C1 segment of cervical spinal cord (tissue), 14 donors: ENCODE results near the gene NEGR1.

Source experiments
- DNase-seq, 14 donors: peaks; one replicate each; lab custom pipeline; 2025; lab: John Stamatoyannopoulos, UW

The NEGR1 gene

GRCh38 chr1:71393301-71393700 lies 889.0 kb downstream of the NEGR1 start:
- no peak for DNase-seq

GRCh38 chr1:71390518-71390917 lies 891.8 kb downstream of the NEGR1 start:
- DNase-seq: no peak

GRCh38 chr1:71377886-71378285 lies 904.5 kb downstream of the NEGR1 start:
- DNase-seq: no peak

GRCh38 chr1:71372496-71372895 lies 909.8 kb downstream of the NEGR1 start:
- DNase-seq: no peak

GRCh38 chr1:71371581-71371980 lies 910.8 kb downstream of the NEGR1 start:
- DNase-seq: no peak

GRCh38 chr1:71364236-71364635 lies 918.1 kb downstream of the NEGR1 start:
- no peak for DNase-seq

GRCh38 chr1:71362691-71363090 lies 919.6 kb downstream of the NEGR1 start:
- DNase-seq: no peak

- no peak for DNase-seq
Measured at GRCh38 chr1:71362076-71362475, 920.3 kb downstream of the NEGR1 start.

- no peak for DNase-seq
Measured at GRCh38 chr1:71357708-71358107, 924.6 kb downstream of the NEGR1 start.

- DNase-seq: no peak
Measured at GRCh38 chr1:71351438-71351837, 930.9 kb downstream of the NEGR1 start.

- DNase-seq: no peak
Measured at GRCh38 chr1:71350805-71351204, 931.5 kb downstream of the NEGR1 start.

- no peak for DNase-seq
Measured at GRCh38 chr1:71350330-71350729, 932.0 kb downstream of the NEGR1 start.
